SK-N-SH treated with all-trans-retinoic acid at 6 μM for 48 hours (cell line): ENCODE data around the gene PAIP2.

Experiments
- ATAC-seq: fragments of 200-7000 bp; cut with Tn5 transposase; 3 replicates; pipeline ENCODE4 v1.9.1; 2020; ENCODE audit warnings: mild to moderate bottlenecking, moderate library complexity
- ARNTL ChIP-seq: fragments of 450-650 bp; formaldehyde crosslinking; IDR thresholded peaks from 2 replicates; pipeline ENCODE4 v1.5.0; 2020; ENCODE audit warnings: low read depth, mild to moderate bottlenecking, moderate library complexity, borderline replicate concordance
- ESRRG ChIP-seq: fragments of 250-450 bp; sonication (Bioruptor Pico); IDR thresholded peaks from 2 replicates; pipeline ENCODE4 v1.6.1; 2021; ENCODE audit warnings: mild to moderate bottlenecking
- GLIS3 ChIP-seq: fragments of 250-450 bp; sonication (Bioruptor Pico); IDR thresholded peaks from 2 replicates; pipeline ENCODE4 v1.5.0; 2020; ENCODE audit warnings: mild to moderate bottlenecking, moderate library complexity
- ISL1 ChIP-seq: fragments of 250-450 bp; sonication (Bioruptor Pico); IDR thresholded peaks from 2 replicates; pipeline ENCODE4 v2.1.2; 2022; ENCODE audit warnings: mild to moderate bottlenecking, moderate library complexity
- OSR1 ChIP-seq: fragments of 250-450 bp; sonication (Bioruptor Pico); IDR thresholded peaks from 2 replicates; pipeline ENCODE4 v1.8.0; 2022; ENCODE audit warnings: moderate library complexity, mild to moderate bottlenecking, inconsistent platforms
- SNAI2 ChIP-seq: fragments of 250-450 bp; sonication (Bioruptor Pico); IDR thresholded peaks from 2 replicates; pipeline ENCODE4 v1.5.0; 2020; ENCODE audit warnings: mild to moderate bottlenecking, moderate library complexity
- TCF4 ChIP-seq: fragments of 250-450 bp; sonication (Bioruptor Pico); IDR thresholded peaks from 2 replicates; pipeline ENCODE4 v1.8.0; 2021; ENCODE audit warnings: mild to moderate bottlenecking, moderate library complexity, borderline replicate concordance
- ZC3H10 ChIP-seq: fragments of 250-450 bp; sonication (Bioruptor Pico); IDR thresholded peaks from 2 replicates; pipeline ENCODE4 v1.5.1; 2021; ENCODE audit warnings: mild to moderate bottlenecking, moderate library complexity
- ZFP3 ChIP-seq: fragments of 250-450 bp; sonication (Bioruptor Pico); IDR thresholded peaks from 2 replicates; pipeline ENCODE4 v1.5.0; 2020; ENCODE audit warnings: mild to moderate bottlenecking, moderate library complexity
- ZFP30 ChIP-seq: fragments of 450-650 bp; formaldehyde crosslinking; IDR thresholded peaks from 2 replicates; pipeline ENCODE4 v1.5.0; 2022; ENCODE audit warnings: mild to moderate bottlenecking, moderate library complexity
- ZNF565 ChIP-seq: fragments of 450-650 bp; formaldehyde crosslinking; conservative IDR thresholded peaks from 2 replicates; pipeline ENCODE4 v1.5.0; 2020; ENCODE audit warnings: low read depth, mild to moderate bottlenecking, moderate library complexity
- ZNF8 ChIP-seq: fragments of 450-650 bp; formaldehyde crosslinking; IDR thresholded peaks from 2 replicates; pipeline ENCODE4 v1.5.0; 2020; ENCODE audit warnings: mild to moderate bottlenecking, moderate library complexity
- TF ChIP-seq, protein P1 (sequence below): fragments of 250-450 bp; sonication (Bioruptor Pico); IDR thresholded peaks from 2 replicates; pipeline ENCODE4 v1.8.0; 2020; ENCODE audit warnings: mild to moderate bottlenecking, moderate library complexity, borderline replicate concordance
- TF ChIP-seq, protein P2 (sequence below): fragments of 250-450 bp; sonication (Bioruptor Pico); IDR thresholded peaks from 2 replicates; pipeline ENCODE4 v1.5.0; 2020; ENCODE audit warnings: mild to moderate bottlenecking, moderate library complexity
- TF ChIP-seq, protein P3 (sequence below): fragments of 250-450 bp; sonication (Bioruptor Pico); IDR thresholded peaks from 2 replicates; pipeline ENCODE4 v1.5.1; 2020; ENCODE audit warnings: low read depth, mild to moderate bottlenecking, moderate library complexity
- TF ChIP-seq, protein P4 (sequence below): fragments of 250-450 bp; sonication (Bioruptor Pico); IDR thresholded peaks from 2 replicates; pipeline ENCODE4 v1.5.1; 2021; ENCODE audit warnings: mild to moderate bottlenecking, moderate library complexity
- TF ChIP-seq, protein P5 (sequence below): fragments of 250-450 bp; sonication (Bioruptor Pico); IDR thresholded peaks from 2 replicates; pipeline ENCODE4 v1.8.0; 2021; ENCODE audit warnings: low read depth, mild to moderate bottlenecking, moderate library complexity, borderline replicate concordance

The PAIP2 gene

DNA sequence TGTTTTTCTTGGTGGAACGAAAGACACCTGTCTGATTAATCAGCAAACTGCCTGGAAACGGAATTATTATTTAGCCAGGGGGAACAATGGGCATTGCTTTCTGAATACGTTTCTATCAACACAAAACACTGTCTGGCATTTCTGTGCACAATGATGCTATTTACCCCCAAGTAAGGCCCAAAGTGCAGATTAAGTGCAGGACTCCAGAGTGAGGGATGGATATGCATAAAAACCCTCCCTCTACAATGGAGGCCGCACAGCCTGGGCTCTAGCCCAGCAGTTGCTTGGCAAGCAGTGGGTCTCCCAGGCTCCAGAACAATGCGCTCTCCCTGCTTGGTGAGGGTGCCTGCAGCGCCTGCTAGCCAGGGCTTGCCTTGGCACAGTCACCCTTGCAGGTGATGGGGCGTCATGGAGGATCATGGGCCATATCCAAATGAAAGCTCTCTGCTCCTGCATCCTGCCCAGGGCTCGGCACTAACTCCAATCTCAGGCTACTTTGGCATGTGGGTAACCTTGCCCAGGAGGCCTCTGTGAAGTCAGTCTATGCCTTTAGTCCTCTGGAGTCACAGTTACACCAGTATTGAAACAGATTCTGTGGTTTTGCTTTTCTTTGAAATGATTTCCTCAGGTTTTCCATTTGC lies 73.7 kb downstream of the PAIP2 start (continued):
- TF ChIP-seq, protein P1, sequence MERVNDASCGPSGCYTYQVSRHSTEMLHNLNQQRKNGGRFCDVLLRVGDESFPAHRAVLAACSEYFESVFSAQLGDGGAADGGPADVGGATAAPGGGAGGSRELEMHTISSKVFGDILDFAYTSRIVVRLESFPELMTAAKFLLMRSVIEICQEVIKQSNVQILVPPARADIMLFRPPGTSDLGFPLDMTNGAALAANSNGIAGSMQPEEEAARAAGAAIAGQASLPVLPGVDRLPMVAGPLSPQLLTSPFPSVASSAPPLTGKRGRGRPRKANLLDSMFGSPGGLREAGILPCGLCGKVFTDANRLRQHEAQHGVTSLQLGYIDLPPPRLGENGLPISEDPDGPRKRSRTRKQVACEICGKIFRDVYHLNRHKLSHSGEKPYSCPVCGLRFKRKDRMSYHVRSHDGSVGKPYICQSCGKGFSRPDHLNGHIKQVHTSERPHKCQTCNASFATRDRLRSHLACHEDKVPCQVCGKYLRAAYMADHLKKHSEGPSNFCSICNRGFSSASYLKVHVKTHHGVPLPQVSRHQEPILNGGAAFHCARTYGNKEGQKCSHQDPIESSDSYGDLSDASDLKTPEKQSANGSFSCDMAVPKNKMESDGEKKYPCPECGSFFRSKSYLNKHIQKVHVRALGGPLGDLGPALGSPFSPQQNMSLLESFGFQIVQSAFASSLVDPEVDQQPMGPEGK (CRISPR knock-in tag), result no peak
- no peak for TF ChIP-seq SNAI2
- TF ChIP-seq, protein P2, sequence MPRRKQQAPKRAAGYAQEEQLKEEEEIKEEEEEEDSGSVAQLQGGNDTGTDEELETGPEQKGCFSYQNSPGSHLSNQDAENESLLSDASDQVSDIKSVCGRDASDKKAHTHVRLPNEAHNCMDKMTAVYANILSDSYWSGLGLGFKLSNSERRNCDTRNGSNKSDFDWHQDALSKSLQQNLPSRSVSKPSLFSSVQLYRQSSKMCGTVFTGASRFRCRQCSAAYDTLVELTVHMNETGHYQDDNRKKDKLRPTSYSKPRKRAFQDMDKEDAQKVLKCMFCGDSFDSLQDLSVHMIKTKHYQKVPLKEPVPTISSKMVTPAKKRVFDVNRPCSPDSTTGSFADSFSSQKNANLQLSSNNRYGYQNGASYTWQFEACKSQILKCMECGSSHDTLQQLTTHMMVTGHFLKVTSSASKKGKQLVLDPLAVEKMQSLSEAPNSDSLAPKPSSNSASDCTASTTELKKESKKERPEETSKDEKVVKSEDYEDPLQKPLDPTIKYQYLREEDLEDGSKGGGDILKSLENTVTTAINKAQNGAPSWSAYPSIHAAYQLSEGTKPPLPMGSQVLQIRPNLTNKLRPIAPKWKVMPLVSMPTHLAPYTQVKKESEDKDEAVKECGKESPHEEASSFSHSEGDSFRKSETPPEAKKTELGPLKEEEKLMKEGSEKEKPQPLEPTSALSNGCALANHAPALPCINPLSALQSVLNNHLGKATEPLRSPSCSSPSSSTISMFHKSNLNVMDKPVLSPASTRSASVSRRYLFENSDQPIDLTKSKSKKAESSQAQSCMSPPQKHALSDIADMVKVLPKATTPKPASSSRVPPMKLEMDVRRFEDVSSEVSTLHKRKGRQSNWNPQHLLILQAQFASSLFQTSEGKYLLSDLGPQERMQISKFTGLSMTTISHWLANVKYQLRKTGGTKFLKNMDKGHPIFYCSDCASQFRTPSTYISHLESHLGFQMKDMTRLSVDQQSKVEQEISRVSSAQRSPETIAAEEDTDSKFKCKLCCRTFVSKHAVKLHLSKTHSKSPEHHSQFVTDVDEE (CRISPR knock-in tag), result no peak

DNA sequence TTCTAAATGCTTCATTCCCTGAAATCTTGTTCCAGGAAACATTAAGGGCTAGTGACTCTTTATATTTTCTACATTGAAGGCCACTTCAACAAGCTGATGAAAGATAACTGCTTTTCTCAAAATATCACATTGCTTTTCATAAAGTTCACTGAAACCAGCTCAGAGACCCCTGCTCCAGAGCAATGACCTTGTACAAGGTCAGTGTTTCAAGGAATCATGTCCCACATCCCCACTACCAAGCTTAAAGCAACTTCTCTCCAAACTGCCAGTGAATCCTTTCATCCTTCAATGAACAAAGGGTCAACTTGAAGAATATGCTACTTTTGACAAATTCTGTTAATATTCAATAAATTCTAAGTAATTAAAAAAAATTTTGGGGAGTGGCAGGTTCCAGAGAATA lies 74.2 kb downstream of the PAIP2 start:
- ATAC-seq, result no peak
- TF ChIP-seq GLIS3 (CRISPR knock-in tag) (no peak), TCF4 (CRISPR knock-in tag) (no peak), OSR1 (CRISPR knock-in tag) (no peak), ZNF8 (CRISPR knock-in tag) (no peak), ZFP30 (CRISPR knock-in tag) (no peak), ZC3H10 (CRISPR knock-in tag) (no peak), ARNTL (CRISPR knock-in tag) (no peak), ZNF565 (no peak)
- TF ChIP-seq, protein P1 (CRISPR knock-in tag), result no peak
- TF ChIP-seq, protein P3, sequence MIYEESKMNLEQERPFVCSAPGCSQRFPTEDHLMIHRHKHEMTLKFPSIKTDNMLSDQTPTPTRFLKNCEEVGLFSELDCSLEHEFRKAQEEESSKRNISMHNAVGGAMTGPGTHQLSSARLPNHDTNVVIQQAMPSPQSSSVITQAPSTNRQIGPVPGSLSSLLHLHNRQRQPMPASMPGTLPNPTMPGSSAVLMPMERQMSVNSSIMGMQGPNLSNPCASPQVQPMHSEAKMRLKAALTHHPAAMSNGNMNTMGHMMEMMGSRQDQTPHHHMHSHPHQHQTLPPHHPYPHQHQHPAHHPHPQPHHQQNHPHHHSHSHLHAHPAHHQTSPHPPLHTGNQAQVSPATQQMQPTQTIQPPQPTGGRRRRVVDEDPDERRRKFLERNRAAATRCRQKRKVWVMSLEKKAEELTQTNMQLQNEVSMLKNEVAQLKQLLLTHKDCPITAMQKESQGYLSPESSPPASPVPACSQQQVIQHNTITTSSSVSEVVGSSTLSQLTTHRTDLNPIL (CRISPR knock-in tag), result no peak
- TF ChIP-seq, protein P4, sequence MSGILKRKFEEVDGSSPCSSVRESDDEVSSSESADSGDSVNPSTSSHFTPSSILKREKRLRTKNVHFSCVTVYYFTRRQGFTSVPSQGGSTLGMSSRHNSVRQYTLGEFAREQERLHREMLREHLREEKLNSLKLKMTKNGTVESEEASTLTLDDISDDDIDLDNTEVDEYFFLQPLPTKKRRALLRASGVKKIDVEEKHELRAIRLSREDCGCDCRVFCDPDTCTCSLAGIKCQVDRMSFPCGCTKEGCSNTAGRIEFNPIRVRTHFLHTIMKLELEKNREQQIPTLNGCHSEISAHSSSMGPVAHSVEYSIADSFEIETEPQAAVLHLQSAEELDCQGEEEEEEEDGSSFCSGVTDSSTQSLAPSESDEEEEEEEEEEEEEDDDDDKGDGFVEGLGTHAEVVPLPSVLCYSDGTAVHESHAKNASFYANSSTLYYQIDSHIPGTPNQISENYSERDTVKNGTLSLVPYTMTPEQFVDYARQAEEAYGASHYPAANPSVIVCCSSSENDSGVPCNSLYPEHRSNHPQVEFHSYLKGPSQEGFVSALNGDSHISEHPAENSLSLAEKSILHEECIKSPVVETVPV (CRISPR knock-in tag), result no peak

DNA sequence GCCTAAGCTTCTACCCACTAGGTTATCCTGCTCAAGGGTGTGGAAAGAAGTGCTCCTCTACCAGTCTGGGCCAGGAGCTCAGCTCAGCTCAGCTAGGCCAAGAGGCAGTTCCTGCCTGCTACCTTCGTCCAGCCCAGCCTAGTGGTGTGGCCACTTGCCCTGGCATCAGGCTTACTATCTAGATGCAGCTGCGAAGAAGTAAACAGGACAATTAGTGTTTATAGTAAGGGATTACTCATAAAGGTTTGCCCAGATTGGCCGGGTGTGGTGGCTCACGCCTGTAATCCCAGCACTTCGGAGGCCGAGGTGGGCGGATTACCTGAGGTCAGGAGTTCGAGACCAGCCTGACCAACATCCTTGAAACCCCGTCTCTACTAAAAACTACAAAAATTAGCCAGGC lies 75.0 kb downstream of the PAIP2 start:
- TF ChIP-seq GLIS3 (CRISPR knock-in tag), result no peak
- TF ChIP-seq, protein P2 (CRISPR knock-in tag), result no peak
- no peak for TF ChIP-seq ESRRG (CRISPR knock-in tag)
- ATAC-seq, result no peak

DNA sequence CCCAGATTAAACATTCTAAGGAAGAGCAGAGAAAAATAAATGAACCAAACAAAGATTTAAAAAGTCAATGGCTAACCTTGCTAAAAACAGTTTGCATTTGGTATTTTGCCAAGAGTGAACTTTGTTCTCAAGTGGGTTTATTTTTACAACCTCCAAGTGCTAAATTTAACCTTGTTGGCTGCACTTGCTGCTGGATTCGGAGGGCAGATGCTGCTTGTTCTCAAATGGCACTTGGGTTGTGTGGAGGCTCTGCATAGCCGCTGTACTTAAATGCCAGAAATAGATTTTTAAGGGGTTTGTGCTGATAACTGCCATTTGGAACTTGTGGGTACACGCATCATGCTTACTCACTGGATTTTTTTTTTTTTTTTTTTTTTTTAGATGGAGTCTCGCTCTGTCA lies 75.6 kb downstream of the PAIP2 start:
- no peak for ATAC-seq
- TF ChIP-seq, protein P1 (CRISPR knock-in tag), result no peak
- no peak for TF ChIP-seq ZFP3 (CRISPR knock-in tag)
- TF ChIP-seq, protein P5, sequence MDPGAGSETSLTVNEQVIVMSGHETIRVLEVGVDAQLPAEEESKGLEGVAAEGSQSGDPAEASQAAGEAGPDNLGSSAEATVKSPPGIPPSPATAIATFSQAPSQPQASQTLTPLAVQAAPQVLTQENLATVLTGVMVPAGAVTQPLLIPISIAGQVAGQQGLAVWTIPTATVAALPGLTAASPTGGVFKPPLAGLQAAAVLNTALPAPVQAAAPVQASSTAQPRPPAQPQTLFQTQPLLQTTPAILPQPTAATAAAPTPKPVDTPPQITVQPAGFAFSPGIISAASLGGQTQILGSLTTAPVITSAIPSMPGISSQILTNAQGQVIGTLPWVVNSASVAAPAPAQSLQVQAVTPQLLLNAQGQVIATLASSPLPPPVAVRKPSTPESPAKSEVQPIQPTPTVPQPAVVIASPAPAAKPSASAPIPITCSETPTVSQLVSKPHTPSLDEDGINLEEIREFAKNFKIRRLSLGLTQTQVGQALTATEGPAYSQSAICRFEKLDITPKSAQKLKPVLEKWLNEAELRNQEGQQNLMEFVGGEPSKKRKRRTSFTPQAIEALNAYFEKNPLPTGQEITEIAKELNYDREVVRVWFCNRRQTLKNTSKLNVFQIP (CRISPR knock-in tag), result no peak
- no peak for TF ChIP-seq TCF4 (CRISPR knock-in tag)
- no peak for TF ChIP-seq ISL1
